Activated gamma-delta T cell treated with anti-CD3 and anti-CD28 coated beads, Interleukin-2, amount 50 U/mL, for 16 hours (primary cell): ENCODE results near the gene ALKBH3.

Experiments used
- DNase-seq: peaks from one replicate; pipeline ENCODE4 v3.0.0-alpha.2; 2020; ENCODE audit warnings: low read depth

Gene ALKBH3

GRCh38 chr11:43941257-43941994, 60.8 kb downstream of the ALKBH3 start:
- DNase-seq, result no peak

GRCh38 chr11:43942662-43943371, 62.2 kb downstream of the ALKBH3 start:
- no peak for DNase-seq

GRCh38 chr11:43943372-43943930, 62.8 kb downstream of the ALKBH3 start:
- DNase-seq, result no peak

- no peak for DNase-seq
Measured at GRCh38 chr11:43943931-43944751, 63.5 kb downstream of the ALKBH3 start.

- DNase-seq, result peak; percentile 52
Measured at GRCh38 chr11:43944761-43945311, 64.2 kb downstream of the ALKBH3 start.

- DNase-seq, result no peak
Measured at GRCh38 chr11:43947003-43947500, 66.4 kb downstream of the ALKBH3 start.

GRCh38 chr11:43947815-43948214, 67.2 kb downstream of the ALKBH3 start:
- no peak for DNase-seq

- no peak for DNase-seq
Measured at GRCh38 chr11:43948341-43949225, 68.0 kb downstream of the ALKBH3 start.

GRCh38 chr11:43950311-43950855, 69.8 kb downstream of the ALKBH3 start:
- no peak for DNase-seq

GRCh38 chr11:43951231-43951630, 70.6 kb downstream of the ALKBH3 start:
- DNase-seq, result no peak

- no peak for DNase-seq
Measured at GRCh38 chr11:43952020-43952400, 71.4 kb downstream of the ALKBH3 start.

GRCh38 chr11:43952401-43953342, 72.0 kb downstream of the ALKBH3 start:
- no peak for DNase-seq

GRCh38 chr11:43953521-43953920, 72.9 kb downstream of the ALKBH3 start:
- DNase-seq, result no peak

GRCh38 chr11:43954241-43954640, 73.6 kb downstream of the ALKBH3 start:
- DNase-seq, result no peak

- no peak for DNase-seq
Measured at GRCh38 chr11:43955381-43956118, 74.9 kb downstream of the ALKBH3 start.

GRCh38 chr11:43957571-43957970, 76.9 kb downstream of the ALKBH3 start:
- no peak for DNase-seq

- DNase-seq, result no peak
Measured at GRCh38 chr11:43959321-43959995, 78.8 kb downstream of the ALKBH3 start.
